Measurements from ENCODE around the gene ZNF749.
"Not testable (repeated sequence)": the region's sequence is repeated elsewhere in the genome, so short reads cannot be mapped to it uniquely, and the experiment has no call there.

Gene ZNF749

DNA sequence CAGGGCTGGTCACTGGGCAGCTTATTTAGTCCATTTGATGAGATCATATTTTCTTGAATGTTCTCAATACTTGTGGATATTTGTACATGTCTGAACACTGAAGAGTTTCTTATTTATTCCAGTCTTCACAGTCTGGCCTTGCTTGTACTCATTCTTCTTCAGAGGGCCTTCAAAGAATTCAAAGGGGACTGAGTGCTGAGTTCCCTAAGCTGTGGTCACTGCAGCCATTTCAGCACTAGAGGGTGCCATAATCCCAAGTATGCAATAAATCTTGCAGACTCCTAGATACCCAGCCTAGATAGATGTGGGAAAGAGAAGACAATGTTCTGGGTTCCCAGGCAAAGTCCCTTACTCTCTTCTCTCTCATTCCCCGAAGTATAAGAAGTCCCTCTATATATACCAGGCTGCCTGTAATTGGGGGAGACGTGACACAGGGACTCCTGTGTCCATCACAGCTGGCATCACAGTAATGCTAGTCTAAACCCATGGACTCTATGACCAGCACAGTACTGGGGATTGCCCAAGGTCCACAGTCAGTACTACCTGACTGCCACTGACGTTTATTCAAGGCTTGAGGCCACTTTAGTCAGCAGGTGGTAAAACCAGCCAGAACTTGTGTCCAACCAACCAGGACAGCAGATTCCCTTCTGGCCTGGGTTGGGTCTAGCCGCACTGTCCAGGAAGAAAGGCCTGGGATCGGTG lies 30.7 kb downstream of the ZNF749 start:
- FAIRE-seq: peak; percentile 47
- no peak for DNase-seq (ENCODE audit: extremely low spot score, insufficient read length, low read depth)

DNA sequence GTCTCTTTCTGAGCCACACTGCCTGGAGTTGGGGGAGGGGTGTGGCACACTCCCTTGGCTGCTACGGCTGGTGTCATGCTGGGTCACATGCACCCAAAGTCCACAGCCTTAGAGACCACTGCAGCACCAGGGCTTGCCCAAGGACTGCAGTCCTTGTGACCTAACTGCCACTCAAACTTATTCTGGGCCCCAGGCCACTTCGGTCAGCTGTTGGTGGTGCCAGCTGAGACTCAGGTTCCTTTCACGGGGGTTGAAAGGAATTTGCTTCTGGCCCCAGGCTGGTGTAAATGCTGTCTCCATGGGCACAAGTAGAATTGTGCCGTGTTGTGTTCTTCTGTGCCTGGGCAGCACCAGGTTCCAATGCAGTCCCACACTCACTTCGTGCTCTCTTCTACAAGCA lies 31.4 kb downstream of the ZNF749 start:
- DNase-seq (ENCODE audit: extremely low spot score, insufficient read length, low read depth) (no peak), FAIRE-seq (no peak)

DNA sequence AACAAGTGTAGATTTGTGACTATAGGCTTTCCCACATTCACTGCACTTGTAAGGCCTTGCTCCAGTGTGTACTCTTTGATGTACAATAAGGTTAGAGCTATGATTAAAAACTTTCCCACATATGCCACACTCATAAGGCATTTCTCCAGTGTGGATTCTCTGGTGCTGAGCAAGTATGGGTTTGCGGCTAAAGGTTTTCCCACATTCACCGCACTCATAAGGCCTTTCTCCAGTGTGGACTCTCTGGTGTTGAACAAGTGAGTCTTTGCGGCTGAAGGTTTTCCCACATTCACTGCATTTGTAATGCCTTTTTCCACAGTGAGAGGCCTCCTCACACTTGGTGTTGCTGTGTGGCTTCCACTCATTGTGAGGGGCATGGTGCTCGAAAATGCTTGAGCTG lies 38.5 kb downstream of the ZNF749 start:
- FAIRE-seq (no peak), DNase-seq (ENCODE audit: extremely low spot score, insufficient read length, low read depth) (no peak)

DNA sequence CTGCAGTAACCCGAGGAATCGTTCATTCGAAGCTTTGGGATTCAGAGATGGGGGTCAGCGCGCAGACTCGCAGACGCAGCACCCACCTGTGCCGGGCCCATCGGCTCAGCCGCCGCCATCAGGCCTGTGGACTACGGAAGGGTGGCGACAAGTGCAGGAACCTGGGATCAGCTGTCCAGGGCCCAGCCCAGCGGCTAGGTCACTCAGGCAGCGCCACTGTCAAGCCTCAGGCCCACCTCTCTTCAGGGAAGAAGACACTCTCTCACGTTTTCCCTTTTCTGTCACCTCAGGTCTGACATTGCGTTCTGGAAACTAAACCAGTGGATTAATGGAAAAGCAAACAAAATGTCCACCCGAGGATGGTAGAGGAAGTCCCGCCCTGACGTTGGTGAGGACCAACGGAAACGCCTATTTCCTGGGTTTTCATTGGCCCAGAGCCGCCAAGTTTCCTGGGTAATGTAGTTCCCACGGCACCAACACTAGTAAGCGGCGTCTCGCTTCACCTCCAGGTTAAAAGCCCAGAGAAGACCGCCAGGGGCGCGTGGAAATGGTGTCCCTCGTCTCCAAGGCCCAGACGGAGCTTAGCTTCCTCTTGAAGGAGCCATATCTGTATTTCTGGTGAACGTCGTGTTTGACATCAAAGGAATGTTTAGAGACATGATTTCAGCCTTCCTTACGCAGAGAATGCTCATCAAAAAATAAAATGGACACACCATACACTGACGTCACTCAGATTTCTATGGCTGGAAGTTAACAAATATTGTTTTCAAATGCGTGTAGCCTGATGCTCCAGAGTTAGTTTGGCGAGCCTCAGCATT lies 42.3 kb downstream of the ZNF749 start, which contains the start of gene ZNF772:
TSS of gene ZNF772 (minus strand) at position 376 of the 818 bp plus-strand sequence. CDS start at position 119, 257 bp downstream.
- FAIRE-seq (peak; percentile 96), DNase-seq (ENCODE audit: extremely low spot score, insufficient read length, low read depth) (peak; percentile 69)

DNA sequence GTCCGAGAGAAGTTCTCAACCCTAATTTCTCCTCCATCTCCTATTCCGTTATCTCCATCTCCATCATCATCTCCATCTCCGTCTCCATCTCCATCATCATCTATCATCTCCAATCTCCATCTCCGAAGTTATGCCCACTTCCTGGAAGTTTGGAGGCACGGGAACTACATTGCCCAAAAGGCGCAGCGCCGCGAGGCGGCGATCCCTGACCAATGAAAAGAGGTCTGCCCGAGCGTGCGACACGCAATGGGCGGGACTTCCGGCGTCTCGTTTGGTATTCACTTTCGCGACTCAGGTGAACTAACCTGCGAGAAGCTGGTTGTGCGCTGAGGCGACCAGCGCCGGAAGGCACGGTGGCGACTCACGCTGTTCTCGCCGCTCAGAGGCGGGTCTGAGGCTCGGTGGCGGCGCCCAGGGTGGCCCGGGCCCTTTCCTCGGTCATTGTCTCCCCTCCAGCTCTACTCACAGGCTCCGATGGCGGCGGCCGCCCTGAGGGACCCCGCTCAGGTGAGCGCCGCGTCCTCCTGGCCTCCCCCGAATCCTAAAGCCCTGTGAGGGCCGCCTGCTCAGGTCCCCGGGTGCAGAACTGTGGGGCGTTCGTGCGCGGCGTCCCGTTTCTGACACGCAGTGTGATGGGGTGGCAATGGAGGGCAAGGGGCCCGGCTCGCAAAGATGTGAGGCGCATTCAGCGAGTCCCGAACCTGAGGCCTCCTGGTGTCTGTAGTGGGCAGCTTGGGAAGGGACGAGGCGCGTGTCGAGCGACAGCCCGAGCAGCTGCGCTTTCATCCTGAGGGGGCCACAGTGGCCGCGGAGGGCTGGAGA lies 52.6 kb downstream of the ZNF749 start, which contains the start of gene ZNF419:
TSS of gene ZNF419 (plus strand) at position 274 of the 822 bp plus-strand sequence. CDS start at position 475, 201 bp downstream.
- FAIRE-seq (peak; percentile 97), DNase-seq (ENCODE audit: extremely low spot score, insufficient read length, low read depth) (peak; percentile 79)

DNA sequence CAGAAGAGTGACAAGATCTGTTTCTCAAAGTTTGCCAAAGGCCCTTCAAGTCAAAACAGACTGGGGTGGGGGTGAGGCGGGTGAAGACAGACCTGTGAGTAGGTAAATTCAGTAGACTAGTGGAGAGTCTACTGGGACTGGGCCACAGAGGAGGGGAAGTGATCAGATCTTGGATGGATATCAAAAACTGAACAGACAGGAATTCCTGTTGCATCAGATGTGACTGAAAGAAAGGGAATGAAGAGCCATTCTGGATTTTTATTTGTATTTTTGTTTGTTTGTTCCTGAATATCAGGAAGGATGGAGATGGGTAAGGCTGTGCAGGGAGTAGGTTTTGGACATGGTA lies 53.1 kb downstream of the ZNF749 start:
- FAIRE-seq; DNase-seq (ENCODE audit: extremely low spot score, insufficient read length, low read depth): not testable (repeated sequence)

Data from GM18507 (cell line).